Stomach smooth muscle (tissue), 2 donors: Measurements from ENCODE around the gene AGBL1.

Experiments
- H3K27ac ChIP-seq: one replicate; pipeline ENCODE4 v1.7.0; 2013; ENCODE audit warnings: mild to moderate bottlenecking, low read length, inconsistent platforms
- H3K27me3 ChIP-seq, 2 donors: one replicate each; pipeline ENCODE4 v1.7.0; 2013; ENCODE audit warnings: low read length in 2 of 2; ENCODE audit not compliant: insufficient read depth in 2 of 2, control insufficient read depth in 1 of 2
- H3K36me3 ChIP-seq, 2 donors: one replicate each; pipeline ENCODE4 v1.7.0; 2013; ENCODE audit warnings: low read length in 2 of 2; ENCODE audit not compliant: control insufficient read depth in 2 of 2, insufficient read depth in 2 of 2
- H3K4me1 ChIP-seq: one replicate; pipeline ENCODE4 v1.7.0; 2013; ENCODE audit warnings: low read length; ENCODE audit not compliant: control insufficient read depth, insufficient read depth
- H3K4me3 ChIP-seq, 2 donors: one replicate each; pipeline ENCODE4 v1.7.0; 2013; ENCODE audit warnings: low read length in 2 of 2
- H3K9ac ChIP-seq, 2 donors: one replicate each; pipeline ENCODE4 v1.7.0; 2013; ENCODE audit warnings: low read length in 2 of 2, mild to moderate bottlenecking in 1 of 2
- H3K9me3 ChIP-seq, 2 donors: one replicate each; pipeline ENCODE4 v1.7.0; 2013; ENCODE audit warnings: low read length in 2 of 2; ENCODE audit not compliant: control insufficient read depth in 2 of 2
- donor health status: healthy.
- donor health status: Pancreatic carcinoma.

AGBL1 gene

GRCh38 chr15:86630946-86631345 is 551.3 kb downstream of the AGBL1 start:
- H3K27ac ChIP-seq = no peak overlapping the region
- H3K36me3 ChIP-seq = no peaks in the 10 kb centered on the region

GRCh38 chr15:86634146-86634545 is 554.5 kb downstream of the AGBL1 start:
- H3K9ac ChIP-seq = no peak overlapping the region
- H3K27ac ChIP-seq = no peak overlapping the region
- H3K36me3 ChIP-seq = no peaks in the 10 kb centered on the region
- H3K4me1 ChIP-seq = no peaks in the 10 kb centered on the region
- no peak overlapping the region for H3K4me3 ChIP-seq
- no peaks in the 10 kb centered on the region for H3K9me3 ChIP-seq
- no peaks in the 10 kb centered on the region for H3K27me3 ChIP-seq

More at GRCh38 chr15:86630946-86631345, 551.3 kb downstream of the AGBL1 start:
- Histone ChIP-seq H3K4me1 (no peaks in the 10 kb centered on the region), H3K27me3 (peaks cover 0 to 2% of the 10 kb centered on the region in 2 donors), H3K9ac (no peak overlapping the region), H3K4me3 (no peak overlapping the region), H3K9me3 (peaks cover 0 to 2% of the 10 kb centered on the region in 2 donors)

GRCh38 chr15:86634992-86635638 is 555.4 kb downstream of the AGBL1 start:
- H3K4me1 ChIP-seq = no peaks in the 10 kb centered on the region
- no peak overlapping the region for H3K27ac ChIP-seq
- H3K27me3 ChIP-seq = no peaks in the 10 kb centered on the region
- H3K36me3 ChIP-seq = no peaks in the 10 kb centered on the region
- H3K9ac ChIP-seq = no peak overlapping the region
- no peaks in the 10 kb centered on the region for H3K9me3 ChIP-seq
- no peak overlapping the region for H3K4me3 ChIP-seq

- Histone ChIP-seq H3K36me3 (no peaks in the 10 kb centered on the region), H3K27ac (no peak overlapping the region), H3K4me3 (no peak overlapping the region), H3K9ac (no peak overlapping the region), H3K27me3 (no peaks in the 10 kb centered on the region), H3K9me3 (no peaks in the 10 kb centered on the region), H3K4me1 (no peaks in the 10 kb centered on the region)
Measured at GRCh38 chr15:86644339-86644738, 564.7 kb downstream of the AGBL1 start.

- no peak overlapping the region for H3K27ac ChIP-seq
- no peak overlapping the region for H3K9ac ChIP-seq
- H3K4me1 ChIP-seq = no peaks in the 10 kb centered on the region
- H3K9me3 ChIP-seq = no peaks in the 10 kb centered on the region
- H3K36me3 ChIP-seq = no peaks in the 10 kb centered on the region
- H3K27me3 ChIP-seq = no peaks in the 10 kb centered on the region
- H3K4me3 ChIP-seq = peak overlapping the region in 1 of 2 donors; percentile 14
Measured at GRCh38 chr15:86645925-86646500, 566.3 kb downstream of the AGBL1 start.

GRCh38 chr15:86647810-86648440 is 568.3 kb downstream of the AGBL1 start:
- Histone ChIP-seq H3K9me3 (no peaks in the 10 kb centered on the region), H3K27ac (no peak overlapping the region), H3K27me3 (no peaks in the 10 kb centered on the region), H3K36me3 (no peaks in the 10 kb centered on the region), H3K4me3 (no peak overlapping the region), H3K4me1 (no peaks in the 10 kb centered on the region), H3K9ac (no peak overlapping the region)

- no peaks in the 10 kb centered on the region for H3K4me1 ChIP-seq
- H3K27ac ChIP-seq = no peak overlapping the region
- no peak overlapping the region for H3K9ac ChIP-seq
- H3K9me3 ChIP-seq = no peaks in the 10 kb centered on the region
- H3K36me3 ChIP-seq = no peaks in the 10 kb centered on the region
- H3K27me3 ChIP-seq = no peaks in the 10 kb centered on the region
- H3K4me3 ChIP-seq = no peak overlapping the region
Measured at GRCh38 chr15:86649277-86649676, 569.6 kb downstream of the AGBL1 start.

GRCh38 chr15:86650094-86650493 is 570.4 kb downstream of the AGBL1 start:
- H3K9me3 ChIP-seq = no peaks in the 10 kb centered on the region
- no peak overlapping the region for H3K27ac ChIP-seq
- H3K36me3 ChIP-seq = no peaks in the 10 kb centered on the region
- no peak overlapping the region for H3K4me3 ChIP-seq
- no peak overlapping the region for H3K9ac ChIP-seq
- no peaks in the 10 kb centered on the region for H3K4me1 ChIP-seq
- H3K27me3 ChIP-seq = no peaks in the 10 kb centered on the region

GRCh38 chr15:86653344-86654197 is 573.9 kb downstream of the AGBL1 start:
- no peaks in the 10 kb centered on the region for H3K36me3 ChIP-seq
- H3K27me3 ChIP-seq = no peaks in the 10 kb centered on the region
- no peak overlapping the region for H3K4me3 ChIP-seq
- no peaks in the 10 kb centered on the region for H3K9me3 ChIP-seq
- no peak overlapping the region for H3K27ac ChIP-seq
- H3K9ac ChIP-seq = no peak overlapping the region
- H3K4me1 ChIP-seq = no peaks in the 10 kb centered on the region

- Histone ChIP-seq H3K4me1 (no peaks in the 10 kb centered on the region), H3K27me3 (no peaks in the 10 kb centered on the region), H3K4me3 (no peak overlapping the region), H3K9me3 (no peaks in the 10 kb centered on the region), H3K36me3 (no peaks in the 10 kb centered on the region), H3K9ac (no peak overlapping the region), H3K27ac (no peak overlapping the region)
Measured at GRCh38 chr15:86654501-86654900, 574.8 kb downstream of the AGBL1 start.
